ENCODE measurements around the gene LRRC46.

DNA sequence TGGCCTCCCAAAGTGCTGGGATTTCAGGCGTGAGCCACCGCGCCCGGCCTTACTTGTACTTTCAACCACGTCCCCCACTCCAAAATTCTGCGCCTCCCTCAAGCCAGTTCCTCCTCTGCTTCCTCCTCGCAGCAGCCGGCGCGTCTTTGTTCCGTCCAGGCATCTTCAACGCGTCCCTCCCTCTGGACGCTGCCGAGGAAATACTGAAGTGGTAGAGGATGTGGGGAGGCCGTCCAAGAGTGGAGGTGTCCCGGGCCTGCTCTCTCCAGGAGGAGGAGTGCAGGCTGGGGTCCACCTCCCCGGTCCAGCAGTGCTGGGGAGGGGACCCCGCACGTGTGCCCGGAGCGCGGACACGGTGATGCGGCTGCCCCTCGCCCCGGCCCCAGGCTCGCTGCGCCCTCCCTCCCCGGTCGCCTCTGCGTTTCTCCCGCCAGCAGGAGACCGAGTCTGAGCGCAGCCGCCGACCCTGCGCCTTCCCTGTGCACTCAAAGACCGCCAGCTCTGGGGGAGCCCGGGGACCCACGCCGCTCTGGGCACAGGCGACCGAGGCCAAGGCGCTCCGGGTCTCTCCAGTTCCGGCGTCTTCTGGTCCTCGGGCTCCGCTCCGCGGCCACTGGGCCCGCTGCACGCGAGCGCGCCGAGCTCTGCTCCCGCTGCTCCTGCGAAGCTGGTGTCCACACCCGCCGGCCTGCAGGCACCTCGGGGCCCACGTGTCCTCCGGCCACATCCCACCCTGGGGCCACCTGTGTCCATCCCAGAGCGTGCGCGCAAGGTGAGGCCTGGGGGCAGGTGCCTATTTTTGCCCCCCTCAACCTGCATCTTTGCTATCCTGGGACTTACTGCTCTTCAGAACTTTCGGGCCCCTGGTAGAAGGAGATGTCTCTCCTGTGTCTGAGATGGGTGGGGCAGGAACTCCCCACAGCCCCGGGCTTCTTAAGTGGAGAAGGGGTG, 41.6 kb upstream of the LRRC46 start:
- TF ChIP-seq, protein P1, sequence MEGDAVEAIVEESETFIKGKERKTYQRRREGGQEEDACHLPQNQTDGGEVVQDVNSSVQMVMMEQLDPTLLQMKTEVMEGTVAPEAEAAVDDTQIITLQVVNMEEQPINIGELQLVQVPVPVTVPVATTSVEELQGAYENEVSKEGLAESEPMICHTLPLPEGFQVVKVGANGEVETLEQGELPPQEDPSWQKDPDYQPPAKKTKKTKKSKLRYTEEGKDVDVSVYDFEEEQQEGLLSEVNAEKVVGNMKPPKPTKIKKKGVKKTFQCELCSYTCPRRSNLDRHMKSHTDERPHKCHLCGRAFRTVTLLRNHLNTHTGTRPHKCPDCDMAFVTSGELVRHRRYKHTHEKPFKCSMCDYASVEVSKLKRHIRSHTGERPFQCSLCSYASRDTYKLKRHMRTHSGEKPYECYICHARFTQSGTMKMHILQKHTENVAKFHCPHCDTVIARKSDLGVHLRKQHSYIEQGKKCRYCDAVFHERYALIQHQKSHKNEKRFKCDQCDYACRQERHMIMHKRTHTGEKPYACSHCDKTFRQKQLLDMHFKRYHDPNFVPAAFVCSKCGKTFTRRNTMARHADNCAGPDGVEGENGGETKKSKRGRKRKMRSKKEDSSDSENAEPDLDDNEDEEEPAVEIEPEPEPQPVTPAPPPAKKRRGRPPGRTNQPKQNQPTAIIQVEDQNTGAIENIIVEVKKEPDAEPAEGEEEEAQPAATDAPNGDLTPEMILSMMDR (IDR thresholded peaks at IDR 0.05): no peak
- TF ChIP-seq POLR2A (IDR thresholded peaks at IDR 0.05): no peak

Measured in vagina (tissue), 2 donors.